Stomach (tissue), 9 donors: Measurements from ENCODE around the gene TRMU. TPM values are rescaled to one million over a fixed set of nuclear protein-coding genes. Genes with fewer than 3 reads are reported as not detected.

Experiments used
- DNase-seq, 2 donors: peaks; one replicate each; pipeline versions ENCODE4 v3.0.0 to v3.0.0-alpha.2; 2013 to 2019
- H3K27ac ChIP-seq, 5 donors: fragments of 200-600 bp in 4 of 5; sonication (generic) in 4 of 5; one replicate each; pipeline ENCODE4 v1.5.1; 2013 to 2019; ENCODE audit warnings: mild to moderate bottlenecking in 1 of 5, moderate library complexity in 1 of 5
- H3K27me3 ChIP-seq, 3 donors: fragments of 200-600 bp; sonication (generic); one replicate each; pipeline ENCODE4 v1.5.1; 2017 to 2019; ENCODE audit warnings: mixed run types in 1 of 3
- H3K36me3 ChIP-seq, 4 donors: fragments of 200-600 bp; sonication (generic); 1 replicate in 3 of 4; 2 replicates in 1 of 4; pipeline ENCODE4 v1.5.1; 2016 to 2019
- H3K4me1 ChIP-seq, 4 donors: fragments of 200-600 bp; sonication (generic); one replicate each; pipeline ENCODE4 v1.5.1; 2016 to 2019
- H3K4me3 ChIP-seq, 4 donors: fragments of 200-600 bp; sonication (generic) in 3 of 4; one replicate each; pipeline ENCODE4 v1.5.1; 2016 to 2019; ENCODE audit warnings: mild to moderate bottlenecking in 1 of 4
- H3K9me3 ChIP-seq, 4 donors: fragments of 200-600 bp; sonication (generic); one replicate each; pipeline ENCODE4 v1.5.1; 2016 to 2019
- CTCF ChIP-seq, 7 experiments: fragments of 450-650 bp in 4 of 7; fragments of 200-600 bp in 3 of 7; sonication (generic) in 3 of 7; IDR thresholded peaks; one replicate each; pipeline ENCODE4 v1.5.1; 2016 to 2019; ENCODE audit warnings: antibody characterized with exemption in 7 of 7, control low read depth in 2 of 7, mild to moderate bottlenecking in 1 of 7
- EP300 ChIP-seq: sonication (generic); formaldehyde crosslinking; IDR thresholded peaks from one replicate; pipeline ENCODE4 v1.6.1; 2017; ENCODE audit warnings: antibody characterized with exemption
- POLR2A ChIP-seq, 4 donors: fragments of 450-650 bp; IDR thresholded peaks; one replicate each; pipeline ENCODE4 v1.6.1; 2016; ENCODE audit warnings: antibody characterized with exemption in 4 of 4, control low read depth in 2 of 4, mild to moderate bottlenecking in 1 of 4, moderate library complexity in 1 of 4
- POLR2AphosphoS5 ChIP-seq, 3 donors: sonication (generic); formaldehyde crosslinking; IDR thresholded peaks; one replicate each; pipeline ENCODE4 v1.6.1; 2016; ENCODE audit warnings: antibody characterized with exemption in 3 of 3
- WGBS, 5 donors: extraction: QIAGEN DNeasy Blood & Tissue Kit in 3 of 5; methylation state at CpG; one replicate each; pipeline versions ENCODE4 v1.1.5 to v1.1.7; 2013 to 2018; 5-methylcytosine and 5-hydroxymethylcytosine counted together
- intact Hi-C: fragments of 100-400 bp; cut with DNase I; formaldehyde crosslinking; loops from one replicate; pipeline ENCODE4 v1.15.1; 2023; ENCODE audit warnings: low total_unique reads
- polyA plus RNA-seq, 3 donors: library from polyadenylated mRNA; stranded (reverse); fragments of 200-250 nt; gene quantifications; one replicate each; pipeline ENCODE4 v1.2.3, GENCODE V29; 2013
- total RNA-seq, 5 donors: library from RNA; depleted of rRNA; stranded (reverse); fragments of >200 nt; gene quantifications; one replicate each; pipeline versions ENCODE4 v1.1.0 to v1.2.3, GENCODE V29; 2014 to 2016
- donor health status: healthy with polysubstance abuse.
- donor health status: Bipolar disorder and iron deficiency.
- donor health status: healthy.

The TRMU gene
- total and polyA plus RNA-seq, 8 donors, result 23.8 to 114 (median 57.4) TPM

DNA sequence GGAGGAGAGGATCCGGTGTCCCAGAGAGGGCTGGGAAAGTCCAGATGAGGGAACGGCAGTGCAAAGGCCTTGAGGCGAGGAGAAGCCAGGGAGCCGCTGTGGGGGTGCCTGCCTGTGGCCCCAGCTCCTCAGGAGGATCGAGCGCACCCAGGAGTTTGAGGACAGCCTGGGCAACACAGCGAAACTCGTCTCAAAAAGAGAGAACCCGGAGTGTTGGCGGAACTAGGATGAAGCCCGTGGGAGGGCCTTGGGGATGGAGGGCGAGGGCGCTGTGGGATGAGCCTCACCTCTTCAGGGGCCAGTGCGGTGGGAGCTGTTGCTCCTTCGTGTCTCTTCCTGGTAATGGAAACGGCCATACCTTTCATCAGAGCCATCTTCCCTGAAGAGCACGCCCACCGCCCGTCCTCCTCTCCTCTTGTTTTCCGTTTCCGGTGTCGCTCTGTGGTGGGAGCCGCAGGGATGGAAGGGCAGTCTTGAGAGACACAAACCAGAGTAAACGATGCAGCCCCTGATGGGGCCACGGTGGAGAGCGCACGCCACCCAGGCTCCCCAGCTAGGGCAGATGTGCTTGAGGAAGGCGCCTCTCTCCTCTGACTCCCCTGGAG lies 15.7 kb downstream of the TRMU start:
- H3K4me3 ChIP-seq, result no peak overlapping the region
- peaks cover 4 to 14% (median 11%) of the 10 kb centered on the region in 4 donors for H3K4me1 ChIP-seq
- no peaks in the 10 kb centered on the region for H3K9me3 ChIP-seq
- intact Hi-C loops, result no loop called here
- no peak for DNase-seq
- WGBS, 5 donors, result 86 to 94% (median 92%) methylated on average over 24 to 28 of the region's 28 CpGs
- H3K27me3 ChIP-seq, result no peaks in the 10 kb centered on the region
- H3K27ac ChIP-seq, result no peak overlapping the region
- TF ChIP-seq CTCF (IDR thresholded peaks at IDR 0.05), result no peak
- TF ChIP-seq POLR2AphosphoS5 (IDR thresholded peaks at IDR 0.05), result no peak
- TF ChIP-seq EP300, result no peak
- TF ChIP-seq POLR2A (IDR thresholded peaks at IDR 0.05), result no peak
- H3K36me3 ChIP-seq, result peaks cover 84 to 100% (median 100%) of the 10 kb centered on the region in 4 donors

DNA sequence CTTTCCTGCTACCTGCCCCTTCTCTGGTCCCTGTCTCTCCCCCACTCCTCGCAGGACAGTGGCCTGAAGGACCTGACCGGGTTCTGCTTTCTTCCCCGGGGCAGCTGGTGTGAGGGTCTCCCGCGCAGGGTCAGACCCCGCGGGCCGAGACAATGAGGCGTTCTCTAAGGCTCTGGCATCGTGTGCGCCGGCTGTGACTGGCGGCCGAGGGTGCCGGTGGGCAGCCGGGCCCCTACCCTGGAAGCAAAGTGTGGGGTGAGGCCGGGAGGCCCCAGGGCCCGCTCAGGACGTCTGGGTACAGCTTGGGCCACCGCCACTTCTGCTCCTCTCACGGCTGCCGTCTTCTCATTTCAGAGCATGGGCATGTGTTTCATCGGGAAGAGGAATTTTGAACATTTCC lies 16.3 kb downstream of the TRMU start:
- peaks cover 84 to 100% (median 100%) of the 10 kb centered on the region in 4 donors for H3K36me3 ChIP-seq
- 90 to 95% (median 93%) methylated on average over 18 to 23 of the region's 23 CpGs for WGBS, 5 donors

GRCh38 chr22:46352276-46352675 lies 16.8 kb downstream of the TRMU start:
- no peaks in the 10 kb centered on the region for H3K27me3 ChIP-seq
- intact Hi-C loops, result no loop called here
- H3K4me1 ChIP-seq, result peaks cover 4 to 13% (median 9%) of the 10 kb centered on the region in 4 donors
- H3K9me3 ChIP-seq, result no peaks in the 10 kb centered on the region
- peaks cover 84 to 100% (median 100%) of the 10 kb centered on the region in 4 donors for H3K36me3 ChIP-seq
- H3K4me3 ChIP-seq, result no peak overlapping the region
- WGBS, 5 donors, result 87 to 92% (median 91%) methylated on average over 10 of the region's 10 CpGs
- TF ChIP-seq POLR2A (IDR thresholded peaks at IDR 0.05), result no peak
- TF ChIP-seq EP300, result no peak
- TF ChIP-seq CTCF (IDR thresholded peaks at IDR 0.05), result no peak
- no peak for TF ChIP-seq POLR2AphosphoS5 (IDR thresholded peaks at IDR 0.05)
- no peak overlapping the region for H3K27ac ChIP-seq
- DNase-seq, result no peak

More for the DNA sequence above, 16.3 kb downstream of the TRMU start:
- no peak for DNase-seq
- Histone ChIP-seq H3K27me3 (no peaks in the 10 kb centered on the region), H3K4me3 (no peak overlapping the region), H3K27ac (no peak overlapping the region), H3K4me1 (peaks cover 4 to 14% (median 11%) of the 10 kb centered on the region in 4 donors), H3K9me3 (no peaks in the 10 kb centered on the region)
- intact Hi-C loops, result no loop called here
- TF ChIP-seq POLR2AphosphoS5 (IDR thresholded peaks at IDR 0.05) (no peak), POLR2A (IDR thresholded peaks at IDR 0.05) (no peak), CTCF (IDR thresholded peaks at IDR 0.05) (no peak), EP300 (no peak)

- 74 to 83% (median 78%) methylated on average over 16 to 20 of the region's 20 CpGs for WGBS, 5 donors
- H3K36me3 ChIP-seq, result peaks cover 78 to 100% (median 100%) of the 10 kb centered on the region in 4 donors
- TF ChIP-seq EP300 (no peak), POLR2A (IDR thresholded peaks at IDR 0.05) (no peak), CTCF (IDR thresholded peaks at IDR 0.05) (no peak), POLR2AphosphoS5 (IDR thresholded peaks at IDR 0.05) (peak in 1 of 3 donors; percentile 12)
- intact Hi-C loops, result no loop called here
- peak in 1 of 2 donors; percentile 74 for DNase-seq
- no peaks in the 10 kb centered on the region for H3K9me3 ChIP-seq
- peaks cover 4 to 13% (median 9%) of the 10 kb centered on the region in 4 donors for H3K4me1 ChIP-seq
- peak overlapping the region in 4 of 5 donors; percentile 14 to 34 (median 22) for H3K27ac ChIP-seq
- no peak overlapping the region for H3K4me3 ChIP-seq
- H3K27me3 ChIP-seq, result no peaks in the 10 kb centered on the region
Observed at GRCh38 chr22:46352691-46353386, 17.3 kb downstream of the TRMU start.
